Measurements from ENCODE around the gene GNB2.
"Not testable (repeated sequence)": the region's sequence is repeated elsewhere in the genome, so short reads cannot be mapped to it uniquely, and the experiment has no call there.

DNA sequence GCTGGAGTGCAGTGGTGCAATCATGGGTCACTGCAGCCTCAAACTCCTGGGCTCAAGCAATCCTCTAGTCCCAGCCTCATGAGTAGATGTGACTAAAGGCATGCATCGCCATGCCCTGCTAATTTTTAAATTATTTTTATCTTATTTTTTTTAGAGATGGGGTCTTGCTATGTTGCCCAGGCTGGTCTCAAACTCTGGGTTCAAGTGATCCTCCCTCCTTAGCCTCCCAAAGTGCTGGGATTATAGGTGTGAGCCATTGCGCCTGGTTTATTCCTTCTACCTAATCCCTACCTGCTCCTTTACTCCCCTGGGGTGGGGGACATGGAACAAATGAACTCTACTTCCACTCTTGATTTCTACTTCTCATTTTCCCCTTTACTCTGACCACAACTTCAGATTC lies 50.8 kb downstream of the GNB2 start:
- TF ChIP-seq EP300 (IDR thresholded peaks at IDR 0.05; ENCODE audit: borderline replicate concordance in 1 of 2, low read depth in 2 of 2, low read length in 2 of 2); TCF12 (IDR thresholded peaks at IDR 0.05; ENCODE audit: low read depth, low read length); RAD21 (IDR thresholded peaks at IDR 0.05 in 1 of 2, conservative IDR thresholded peaks at IDR 0.05 in 1 of 2; ENCODE audit: low read depth in 2 of 2, low read length in 2 of 2); TAF1 (IDR thresholded peaks at IDR 0.05; ENCODE audit: low read depth, low read length); EZH2 (IDR thresholded peaks at IDR 0.05; ENCODE audit: low read depth, low read length, severe bottlenecking); NRF1 (IDR thresholded peaks at IDR 0.05; ENCODE audit: low read depth, low read length); BCL11A (IDR thresholded peaks at IDR 0.05; ENCODE audit: low read depth in 2 of 2, low read length in 2 of 2); CEBPB (IDR thresholded peaks at IDR 0.05; ENCODE audit: low read depth, low read length); HDAC6 (IDR thresholded peaks at IDR 0.05; ENCODE audit: low read depth, low read length); JUND (IDR thresholded peaks at IDR 0.05; ENCODE audit: low read length); KDM1A (IDR thresholded peaks at IDR 0.05; ENCODE audit: borderline replicate concordance, low read length); GTF2F1 (IDR thresholded peaks at IDR 0.05; ENCODE audit: borderline replicate concordance, low read depth, low read length): not testable (repeated sequence)
- TF ChIP-seq, protein P1, sequence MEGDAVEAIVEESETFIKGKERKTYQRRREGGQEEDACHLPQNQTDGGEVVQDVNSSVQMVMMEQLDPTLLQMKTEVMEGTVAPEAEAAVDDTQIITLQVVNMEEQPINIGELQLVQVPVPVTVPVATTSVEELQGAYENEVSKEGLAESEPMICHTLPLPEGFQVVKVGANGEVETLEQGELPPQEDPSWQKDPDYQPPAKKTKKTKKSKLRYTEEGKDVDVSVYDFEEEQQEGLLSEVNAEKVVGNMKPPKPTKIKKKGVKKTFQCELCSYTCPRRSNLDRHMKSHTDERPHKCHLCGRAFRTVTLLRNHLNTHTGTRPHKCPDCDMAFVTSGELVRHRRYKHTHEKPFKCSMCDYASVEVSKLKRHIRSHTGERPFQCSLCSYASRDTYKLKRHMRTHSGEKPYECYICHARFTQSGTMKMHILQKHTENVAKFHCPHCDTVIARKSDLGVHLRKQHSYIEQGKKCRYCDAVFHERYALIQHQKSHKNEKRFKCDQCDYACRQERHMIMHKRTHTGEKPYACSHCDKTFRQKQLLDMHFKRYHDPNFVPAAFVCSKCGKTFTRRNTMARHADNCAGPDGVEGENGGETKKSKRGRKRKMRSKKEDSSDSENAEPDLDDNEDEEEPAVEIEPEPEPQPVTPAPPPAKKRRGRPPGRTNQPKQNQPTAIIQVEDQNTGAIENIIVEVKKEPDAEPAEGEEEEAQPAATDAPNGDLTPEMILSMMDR (IDR thresholded peaks at IDR 0.05; ENCODE audit: control extremely low read depth in 1 of 3, insufficient read depth in 1 of 3, low read depth in 1 of 3, low read length in 3 of 3): not testable (repeated sequence)
